WTC11 (cell line): ENCODE results near the gene RSPH4A. TPM values are rescaled to one million over a fixed set of nuclear protein-coding genes. Genes with fewer than 3 reads are reported as not detected.

Experiments used
- ATAC-seq: fragments of 200-7000 bp; cut with Tn5 transposase; 2 replicates; pipeline ENCODE4 v1.10.0; 2021; ENCODE audit warnings: mild to moderate bottlenecking, moderate library complexity
- CTCF ChIA-PET: fragments of 300-600 bp; sonication (Branson Sonifier 250); formaldehyde crosslinking; loops from one replicate; lab custom pipeline; 2021; ENCODE audit warnings: antibody characterized with exemption; lab: Charles Lee
- POLR2A ChIA-PET: fragments of 350-600 bp; sonication (Branson Sonifier 250); formaldehyde crosslinking; loops from one replicate; lab custom pipeline; 2021; ENCODE audit warnings: antibody characterized with exemption; lab: Charles Lee
- DNase-seq: peaks from one replicate; pipeline ENCODE4 v3.0.0; 2021; ENCODE audit warnings: low spot score
- H3K27ac Mint-ChIP-seq: 2 replicates; pipeline ENCODE4 v1.8.0; 2021; ENCODE audit warnings: mixed read lengths
- H3K27me3 Mint-ChIP-seq: 2 replicates; pipeline ENCODE4 v1.8.0; 2021; ENCODE audit warnings: low read depth, mild to moderate bottlenecking, moderate library complexity, mixed read lengths
- H3K36me3 Mint-ChIP-seq: 2 replicates; pipeline ENCODE4 v1.8.0; 2021; ENCODE audit warnings: mixed read lengths
- H3K4me1 Mint-ChIP-seq: 2 replicates; pipeline ENCODE4 v1.8.0; 2022; ENCODE audit warnings: mixed read lengths
- H3K4me3 Mint-ChIP-seq: 2 replicates; pipeline ENCODE4 v1.8.0; 2021; ENCODE audit warnings: mild to moderate bottlenecking, moderate library complexity, mixed read lengths
- H3K9me3 Mint-ChIP-seq: 2 replicates; pipeline ENCODE4 v1.8.0; 2021; ENCODE audit warnings: mixed read lengths
- AFF4 ChIP-seq: sonication (generic); formaldehyde crosslinking; IDR thresholded peaks from 2 replicates; pipeline ENCODE4 v1.8.1; 2023; ENCODE audit warnings: mild to moderate bottlenecking, missing genetic modification reagents, borderline replicate concordance
- CBFB ChIP-seq: sonication (generic); formaldehyde crosslinking; IDR thresholded peaks from 2 replicates; pipeline ENCODE4 v1.8.1; 2022; ENCODE audit warnings: mild to moderate bottlenecking, low read depth, missing genetic modification reagents
- ELF4 ChIP-seq: sonication (generic); formaldehyde crosslinking; IDR thresholded peaks from 2 replicates; pipeline ENCODE4 v1.8.1; 2022; ENCODE audit warnings: low read depth, mild to moderate bottlenecking, moderate library complexity, missing genetic modification reagents
- EMX1 ChIP-seq: fragments of 250-450 bp; sonication (Bioruptor Pico); IDR thresholded peaks from 2 replicates; pipeline ENCODE4 v1.8.0; 2021; ENCODE audit warnings: mild to moderate bottlenecking
- FOXJ3 ChIP-seq: sonication (generic); formaldehyde crosslinking; IDR thresholded peaks from 2 replicates; pipeline ENCODE4 v1.9.0; 2021; ENCODE audit warnings: missing genetic modification reagents, mild to moderate bottlenecking, borderline replicate concordance
- GTF2I ChIP-seq: fragments of 250-450 bp; sonication (Bioruptor Pico); conservative IDR thresholded peaks from 2 replicates; pipeline ENCODE4 v1.4.0; 2021; ENCODE audit warnings: mild to moderate bottlenecking
- KAT7 ChIP-seq: sonication (generic); formaldehyde crosslinking; IDR thresholded peaks from 2 replicates; pipeline ENCODE4 v1.8.1; 2023; ENCODE audit warnings: missing genetic modification reagents, mild to moderate bottlenecking, borderline replicate concordance
- MLX ChIP-seq: sonication (generic); formaldehyde crosslinking; IDR thresholded peaks from 2 replicates; pipeline ENCODE4 v1.8.1; 2023; ENCODE audit warnings: mild to moderate bottlenecking, missing genetic modification reagents, moderate library complexity
- SMAD3 ChIP-seq: sonication (generic); formaldehyde crosslinking; IDR thresholded peaks from 2 replicates; pipeline ENCODE4 v1.8.0; 2022; ENCODE audit warnings: missing genetic modification reagents, mild to moderate bottlenecking, borderline replicate concordance
- SP1 ChIP-seq: sonication (generic); formaldehyde crosslinking; conservative IDR thresholded peaks from 2 replicates; pipeline ENCODE4 v1.8.1; 2022; ENCODE audit warnings: missing genetic modification reagents
- STAT6 ChIP-seq: sonication (generic); formaldehyde crosslinking; conservative IDR thresholded peaks from 2 replicates; pipeline ENCODE4 v1.8.1; 2023; ENCODE audit warnings: mild to moderate bottlenecking, low read depth, missing genetic modification reagents, moderate library complexity
- ZNF232 ChIP-seq: sonication (generic); formaldehyde crosslinking; IDR thresholded peaks from 2 replicates; pipeline ENCODE4 v1.8.0; 2022; ENCODE audit warnings: mild to moderate bottlenecking, missing genetic modification reagents
- ZNF396 ChIP-seq: fragments of 250-450 bp; sonication (Bioruptor Pico); IDR thresholded peaks from 2 replicates; pipeline ENCODE4 v1.8.0; 2021; ENCODE audit warnings: mild to moderate bottlenecking, moderate library complexity, borderline replicate concordance
- ZNF425 ChIP-seq: fragments of 250-450 bp; sonication (Bioruptor Pico); conservative IDR thresholded peaks from 2 replicates; pipeline ENCODE4 v1.9.0; 2021; ENCODE audit warnings: mild to moderate bottlenecking
- ZNF671 ChIP-seq: fragments of 250-450 bp; sonication (Bioruptor Pico); IDR thresholded peaks from 2 replicates; pipeline ENCODE4 v1.8.0; 2021; ENCODE audit warnings: mild to moderate bottlenecking
- total RNA-seq: library from RNA; stranded (reverse); gene quantifications from 3 replicates; pipeline ENCODE4 v1.2.3, GENCODE V29; 2021
- TF ChIP-seq, protein P1 (sequence below): fragments of 250-450 bp; sonication (Bioruptor Pico); IDR thresholded peaks from 2 replicates; pipeline ENCODE4 v1.9.0; 2021; ENCODE audit warnings: mild to moderate bottlenecking, borderline replicate concordance
- TF ChIP-seq, protein P2 (sequence below): sonication (generic); formaldehyde crosslinking; IDR thresholded peaks from 2 replicates; pipeline ENCODE4 v1.8.1; 2023; ENCODE audit warnings: mild to moderate bottlenecking, missing genetic modification reagents, moderate library complexity

RSPH4A gene
- total RNA-seq, 1 experiment from 2014 or later: 0.57 TPM

DNA sequence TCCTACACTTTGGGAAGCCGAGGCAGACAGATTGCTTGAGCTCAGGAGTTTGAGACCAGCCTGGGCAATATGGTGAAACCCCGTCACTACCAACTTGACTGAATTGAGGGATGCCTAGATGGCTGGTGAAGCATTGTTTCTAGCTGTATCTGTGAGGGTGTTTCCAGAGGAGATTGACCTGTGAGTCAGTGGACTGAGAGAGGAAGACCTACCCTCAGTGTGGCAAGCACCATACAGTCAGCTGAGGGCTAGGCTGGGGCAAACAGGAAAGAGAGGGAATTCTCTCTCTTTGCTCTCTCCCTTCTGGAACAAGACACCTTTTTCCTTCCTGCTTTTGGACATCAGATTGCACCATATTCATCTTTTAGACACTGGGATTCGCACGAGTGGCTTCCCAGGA is 56.0 kb downstream of the RSPH4A start:
- Mint-ChIP-seq H3K4me1 (peaks cover 9% of the 10 kb centered on the region), H3K36me3 (no peaks in the 10 kb centered on the region), H3K27me3 (peaks cover 14% of the 10 kb centered on the region; the same call in 1 of the 2 replicates), H3K27ac (no peak overlapping the region), H3K9me3 (no peaks in the 10 kb centered on the region), H3K4me3 (no peak overlapping the region)
- CTCF ChIA-PET: no interaction called here
- POLR2A ChIA-PET: no interaction called here
- no peak for DNase-seq
- TF ChIP-seq MLX (CRISPR knock-in tag): no peak
- no peak for TF ChIP-seq FOXJ3 (CRISPR knock-in tag)
- no peak for TF ChIP-seq EMX1
- TF ChIP-seq, protein P1, sequence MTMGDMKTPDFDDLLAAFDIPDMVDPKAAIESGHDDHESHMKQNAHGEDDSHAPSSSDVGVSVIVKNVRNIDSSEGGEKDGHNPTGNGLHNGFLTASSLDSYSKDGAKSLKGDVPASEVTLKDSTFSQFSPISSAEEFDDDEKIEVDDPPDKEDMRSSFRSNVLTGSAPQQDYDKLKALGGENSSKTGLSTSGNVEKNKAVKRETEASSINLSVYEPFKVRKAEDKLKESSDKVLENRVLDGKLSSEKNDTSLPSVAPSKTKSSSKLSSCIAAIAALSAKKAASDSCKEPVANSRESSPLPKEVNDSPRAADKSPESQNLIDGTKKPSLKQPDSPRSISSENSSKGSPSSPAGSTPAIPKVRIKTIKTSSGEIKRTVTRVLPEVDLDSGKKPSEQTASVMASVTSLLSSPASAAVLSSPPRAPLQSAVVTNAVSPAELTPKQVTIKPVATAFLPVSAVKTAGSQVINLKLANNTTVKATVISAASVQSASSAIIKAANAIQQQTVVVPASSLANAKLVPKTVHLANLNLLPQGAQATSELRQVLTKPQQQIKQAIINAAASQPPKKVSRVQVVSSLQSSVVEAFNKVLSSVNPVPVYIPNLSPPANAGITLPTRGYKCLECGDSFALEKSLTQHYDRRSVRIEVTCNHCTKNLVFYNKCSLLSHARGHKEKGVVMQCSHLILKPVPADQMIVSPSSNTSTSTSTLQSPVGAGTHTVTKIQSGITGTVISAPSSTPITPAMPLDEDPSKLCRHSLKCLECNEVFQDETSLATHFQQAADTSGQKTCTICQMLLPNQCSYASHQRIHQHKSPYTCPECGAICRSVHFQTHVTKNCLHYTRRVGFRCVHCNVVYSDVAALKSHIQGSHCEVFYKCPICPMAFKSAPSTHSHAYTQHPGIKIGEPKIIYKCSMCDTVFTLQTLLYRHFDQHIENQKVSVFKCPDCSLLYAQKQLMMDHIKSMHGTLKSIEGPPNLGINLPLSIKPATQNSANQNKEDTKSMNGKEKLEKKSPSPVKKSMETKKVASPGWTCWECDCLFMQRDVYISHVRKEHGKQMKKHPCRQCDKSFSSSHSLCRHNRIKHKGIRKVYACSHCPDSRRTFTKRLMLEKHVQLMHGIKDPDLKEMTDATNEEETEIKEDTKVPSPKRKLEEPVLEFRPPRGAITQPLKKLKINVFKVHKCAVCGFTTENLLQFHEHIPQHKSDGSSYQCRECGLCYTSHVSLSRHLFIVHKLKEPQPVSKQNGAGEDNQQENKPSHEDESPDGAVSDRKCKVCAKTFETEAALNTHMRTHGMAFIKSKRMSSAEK: no peak
- TF ChIP-seq AFF4 (CRISPR knock-in tag): no peak
- TF ChIP-seq KAT7 (CRISPR knock-in tag): no peak
- TF ChIP-seq CBFB (CRISPR knock-in tag): no peak
- TF ChIP-seq SP1 (CRISPR knock-in tag): no peak
- TF ChIP-seq STAT6: no peak
- no peak for TF ChIP-seq SMAD3 (CRISPR knock-in tag)
- no peak for TF ChIP-seq ZNF671 (CRISPR knock-in tag)
- no peak for TF ChIP-seq GTF2I
- no peak for TF ChIP-seq ZNF396 (CRISPR knock-in tag)
- no peak for TF ChIP-seq ZNF425 (CRISPR knock-in tag)
- TF ChIP-seq, protein P2, sequence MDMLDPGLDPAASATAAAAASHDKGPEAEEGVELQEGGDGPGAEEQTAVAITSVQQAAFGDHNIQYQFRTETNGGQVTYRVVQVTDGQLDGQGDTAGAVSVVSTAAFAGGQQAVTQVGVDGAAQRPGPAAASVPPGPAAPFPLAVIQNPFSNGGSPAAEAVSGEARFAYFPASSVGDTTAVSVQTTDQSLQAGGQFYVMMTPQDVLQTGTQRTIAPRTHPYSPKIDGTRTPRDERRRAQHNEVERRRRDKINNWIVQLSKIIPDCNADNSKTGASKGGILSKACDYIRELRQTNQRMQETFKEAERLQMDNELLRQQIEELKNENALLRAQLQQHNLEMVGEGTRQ (CRISPR knock-in tag): no peak
- no peak for TF ChIP-seq ZNF232 (CRISPR knock-in tag)
- no peak for TF ChIP-seq ELF4 (CRISPR knock-in tag)
- ATAC-seq: no peak
